ENCODE results near the gene LAMB4.

DNA sequence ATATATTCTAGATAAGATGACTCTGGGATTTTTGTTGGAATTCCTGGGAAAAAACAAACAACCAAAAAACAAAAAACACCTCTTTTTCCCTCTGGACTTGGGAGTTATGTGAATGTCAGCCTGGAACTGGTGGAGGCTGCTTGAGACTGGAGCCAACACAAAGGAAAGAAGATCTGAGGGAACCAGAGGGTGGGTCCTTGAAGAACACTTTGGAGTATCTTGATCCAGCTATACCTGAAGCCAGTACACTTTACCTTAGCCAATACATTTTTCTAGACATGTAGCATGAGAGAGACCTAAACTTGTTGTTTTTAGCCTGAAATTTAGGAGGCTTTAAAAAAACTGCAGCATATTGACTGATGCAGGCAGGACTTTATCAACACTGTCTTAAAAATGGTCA, 121.3 kb downstream of the LAMB4 start:
- TF ChIP-seq, protein P1, sequence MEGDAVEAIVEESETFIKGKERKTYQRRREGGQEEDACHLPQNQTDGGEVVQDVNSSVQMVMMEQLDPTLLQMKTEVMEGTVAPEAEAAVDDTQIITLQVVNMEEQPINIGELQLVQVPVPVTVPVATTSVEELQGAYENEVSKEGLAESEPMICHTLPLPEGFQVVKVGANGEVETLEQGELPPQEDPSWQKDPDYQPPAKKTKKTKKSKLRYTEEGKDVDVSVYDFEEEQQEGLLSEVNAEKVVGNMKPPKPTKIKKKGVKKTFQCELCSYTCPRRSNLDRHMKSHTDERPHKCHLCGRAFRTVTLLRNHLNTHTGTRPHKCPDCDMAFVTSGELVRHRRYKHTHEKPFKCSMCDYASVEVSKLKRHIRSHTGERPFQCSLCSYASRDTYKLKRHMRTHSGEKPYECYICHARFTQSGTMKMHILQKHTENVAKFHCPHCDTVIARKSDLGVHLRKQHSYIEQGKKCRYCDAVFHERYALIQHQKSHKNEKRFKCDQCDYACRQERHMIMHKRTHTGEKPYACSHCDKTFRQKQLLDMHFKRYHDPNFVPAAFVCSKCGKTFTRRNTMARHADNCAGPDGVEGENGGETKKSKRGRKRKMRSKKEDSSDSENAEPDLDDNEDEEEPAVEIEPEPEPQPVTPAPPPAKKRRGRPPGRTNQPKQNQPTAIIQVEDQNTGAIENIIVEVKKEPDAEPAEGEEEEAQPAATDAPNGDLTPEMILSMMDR (IDR thresholded peaks at IDR 0.05; ENCODE audit: insufficient read depth, low read length) = no peak
- TF ChIP-seq, protein P2, sequence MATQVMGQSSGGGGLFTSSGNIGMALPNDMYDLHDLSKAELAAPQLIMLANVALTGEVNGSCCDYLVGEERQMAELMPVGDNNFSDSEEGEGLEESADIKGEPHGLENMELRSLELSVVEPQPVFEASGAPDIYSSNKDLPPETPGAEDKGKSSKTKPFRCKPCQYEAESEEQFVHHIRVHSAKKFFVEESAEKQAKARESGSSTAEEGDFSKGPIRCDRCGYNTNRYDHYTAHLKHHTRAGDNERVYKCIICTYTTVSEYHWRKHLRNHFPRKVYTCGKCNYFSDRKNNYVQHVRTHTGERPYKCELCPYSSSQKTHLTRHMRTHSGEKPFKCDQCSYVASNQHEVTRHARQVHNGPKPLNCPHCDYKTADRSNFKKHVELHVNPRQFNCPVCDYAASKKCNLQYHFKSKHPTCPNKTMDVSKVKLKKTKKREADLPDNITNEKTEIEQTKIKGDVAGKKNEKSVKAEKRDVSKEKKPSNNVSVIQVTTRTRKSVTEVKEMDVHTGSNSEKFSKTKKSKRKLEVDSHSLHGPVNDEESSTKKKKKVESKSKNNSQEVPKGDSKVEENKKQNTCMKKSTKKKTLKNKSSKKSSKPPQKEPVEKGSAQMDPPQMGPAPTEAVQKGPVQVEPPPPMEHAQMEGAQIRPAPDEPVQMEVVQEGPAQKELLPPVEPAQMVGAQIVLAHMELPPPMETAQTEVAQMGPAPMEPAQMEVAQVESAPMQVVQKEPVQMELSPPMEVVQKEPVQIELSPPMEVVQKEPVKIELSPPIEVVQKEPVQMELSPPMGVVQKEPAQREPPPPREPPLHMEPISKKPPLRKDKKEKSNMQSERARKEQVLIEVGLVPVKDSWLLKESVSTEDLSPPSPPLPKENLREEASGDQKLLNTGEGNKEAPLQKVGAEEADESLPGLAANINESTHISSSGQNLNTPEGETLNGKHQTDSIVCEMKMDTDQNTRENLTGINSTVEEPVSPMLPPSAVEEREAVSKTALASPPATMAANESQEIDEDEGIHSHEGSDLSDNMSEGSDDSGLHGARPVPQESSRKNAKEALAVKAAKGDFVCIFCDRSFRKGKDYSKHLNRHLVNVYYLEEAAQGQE (IDR thresholded peaks at IDR 0.05; ENCODE audit: insufficient replicate concordance, low read depth) = no peak
- no peak for TF ChIP-seq POLR2AphosphoS5 (IDR thresholded peaks at IDR 0.05; ENCODE audit: low read depth)
- TF ChIP-seq GABPA (IDR thresholded peaks at IDR 0.05; ENCODE audit: low read depth) = no peak
